ENCODE data around the gene GP5.

DNA sequence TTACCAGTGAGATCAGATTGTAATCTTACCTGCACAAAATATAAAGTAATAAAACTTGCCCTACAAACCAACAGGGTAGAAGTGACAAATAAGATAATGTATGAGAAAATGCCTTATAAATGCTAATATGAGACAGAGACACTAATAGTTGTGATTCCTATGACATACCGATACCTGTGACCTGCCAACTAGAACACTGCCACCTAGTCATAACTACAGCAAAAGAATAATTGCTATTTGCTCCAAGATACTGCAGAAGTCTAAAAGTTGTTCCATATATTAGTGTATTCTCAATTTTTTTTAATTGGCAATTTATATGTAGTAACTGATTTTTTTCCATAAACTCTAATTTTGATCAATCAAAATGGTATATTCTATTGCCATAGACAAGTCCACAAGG, 25.3 kb upstream of the GP5 start:
- TF ChIP-seq POLR2A (IDR thresholded peaks at IDR 0.05) = no peak
- TF ChIP-seq, protein P1, sequence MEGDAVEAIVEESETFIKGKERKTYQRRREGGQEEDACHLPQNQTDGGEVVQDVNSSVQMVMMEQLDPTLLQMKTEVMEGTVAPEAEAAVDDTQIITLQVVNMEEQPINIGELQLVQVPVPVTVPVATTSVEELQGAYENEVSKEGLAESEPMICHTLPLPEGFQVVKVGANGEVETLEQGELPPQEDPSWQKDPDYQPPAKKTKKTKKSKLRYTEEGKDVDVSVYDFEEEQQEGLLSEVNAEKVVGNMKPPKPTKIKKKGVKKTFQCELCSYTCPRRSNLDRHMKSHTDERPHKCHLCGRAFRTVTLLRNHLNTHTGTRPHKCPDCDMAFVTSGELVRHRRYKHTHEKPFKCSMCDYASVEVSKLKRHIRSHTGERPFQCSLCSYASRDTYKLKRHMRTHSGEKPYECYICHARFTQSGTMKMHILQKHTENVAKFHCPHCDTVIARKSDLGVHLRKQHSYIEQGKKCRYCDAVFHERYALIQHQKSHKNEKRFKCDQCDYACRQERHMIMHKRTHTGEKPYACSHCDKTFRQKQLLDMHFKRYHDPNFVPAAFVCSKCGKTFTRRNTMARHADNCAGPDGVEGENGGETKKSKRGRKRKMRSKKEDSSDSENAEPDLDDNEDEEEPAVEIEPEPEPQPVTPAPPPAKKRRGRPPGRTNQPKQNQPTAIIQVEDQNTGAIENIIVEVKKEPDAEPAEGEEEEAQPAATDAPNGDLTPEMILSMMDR (IDR thresholded peaks at IDR 0.05) = no peak

All from testis (tissue), 2 donors.